SK-N-SH (cell line): ENCODE results near the gene PBOV1.

ENCODE experiments used
- CHD2 ChIP-seq: fragments of 150-350 bp; IDR thresholded peaks from 2 replicates; pipeline ENCODE4 v1.6.1; 2018; ENCODE audit warnings: low read length; ENCODE audit not compliant: partially characterized antibody
- EP300 ChIP-seq, 2 experiments: IDR thresholded peaks; 2 replicates each; pipeline versions ENCODE4 v1.4.0 to v1.6.1; 2012; ENCODE audit warnings: borderline replicate concordance in 1 of 2, low read depth in 1 of 2, low read length in 1 of 2
- JUND ChIP-seq: IDR thresholded peaks from 2 replicates; pipeline ENCODE4 v1.4.0; 2012
- MAX ChIP-seq: IDR thresholded peaks from 2 replicates; pipeline ENCODE4 v1.4.0; 2012; ENCODE audit warnings: low read depth
- MEF2A ChIP-seq: IDR thresholded peaks from 2 replicates; pipeline ENCODE4 v1.4.0; 2012; ENCODE audit warnings: low read depth, borderline replicate concordance
- MXI1 ChIP-seq: IDR thresholded peaks from 2 replicates; pipeline ENCODE4 v1.6.1; 2012; ENCODE audit warnings: mild to moderate bottlenecking, low read depth, low read length, improper control_type of control experiment
- RAD21 ChIP-seq: IDR thresholded peaks from 2 replicates; pipeline ENCODE4 v1.6.1; 2012; ENCODE audit warnings: mild to moderate bottlenecking, low read length
- RCOR1 ChIP-seq: fragments of 150-350 bp; IDR thresholded peaks from 2 replicates; pipeline ENCODE4 v1.6.1; 2017; ENCODE audit warnings: antibody characterized with exemption, low read length
- RFX5 ChIP-seq: IDR thresholded peaks from 2 replicates; pipeline ENCODE4 v1.6.1; 2012; ENCODE audit warnings: mild to moderate bottlenecking, improper control_type of control experiment, low read length
- RXRA ChIP-seq: IDR thresholded peaks from 2 replicates; pipeline ENCODE4 v1.4.0; 2012; ENCODE audit warnings: low read depth, mild to moderate bottlenecking, borderline replicate concordance
- SMC3 ChIP-seq: IDR thresholded peaks from 2 replicates; pipeline ENCODE4 v1.6.1; 2012; ENCODE audit warnings: low read depth, low read length, improper control_type of control experiment
- USF2 ChIP-seq: fragments of 150-350 bp; IDR thresholded peaks from 2 replicates; pipeline ENCODE4 v1.6.1; 2017; ENCODE audit warnings: antibody characterized with exemption, low read length, low read depth, borderline replicate concordance
- YY1 ChIP-seq: IDR thresholded peaks from 2 replicates; pipeline ENCODE4 v1.4.0; 2012; ENCODE audit warnings: low read depth, mild to moderate bottlenecking
- TF ChIP-seq, protein P1 (sequence below): fragments of 200-600 bp; sonication (generic); IDR thresholded peaks from 2 replicates; pipeline ENCODE4 v1.6.1; 2017; ENCODE audit warnings: antibody characterized with exemption, mild to moderate bottlenecking, moderate library complexity

GRCh38 chr6:138261116-138261780 lies 43.0 kb upstream of the PBOV1 start:
- TF ChIP-seq, protein P1, sequence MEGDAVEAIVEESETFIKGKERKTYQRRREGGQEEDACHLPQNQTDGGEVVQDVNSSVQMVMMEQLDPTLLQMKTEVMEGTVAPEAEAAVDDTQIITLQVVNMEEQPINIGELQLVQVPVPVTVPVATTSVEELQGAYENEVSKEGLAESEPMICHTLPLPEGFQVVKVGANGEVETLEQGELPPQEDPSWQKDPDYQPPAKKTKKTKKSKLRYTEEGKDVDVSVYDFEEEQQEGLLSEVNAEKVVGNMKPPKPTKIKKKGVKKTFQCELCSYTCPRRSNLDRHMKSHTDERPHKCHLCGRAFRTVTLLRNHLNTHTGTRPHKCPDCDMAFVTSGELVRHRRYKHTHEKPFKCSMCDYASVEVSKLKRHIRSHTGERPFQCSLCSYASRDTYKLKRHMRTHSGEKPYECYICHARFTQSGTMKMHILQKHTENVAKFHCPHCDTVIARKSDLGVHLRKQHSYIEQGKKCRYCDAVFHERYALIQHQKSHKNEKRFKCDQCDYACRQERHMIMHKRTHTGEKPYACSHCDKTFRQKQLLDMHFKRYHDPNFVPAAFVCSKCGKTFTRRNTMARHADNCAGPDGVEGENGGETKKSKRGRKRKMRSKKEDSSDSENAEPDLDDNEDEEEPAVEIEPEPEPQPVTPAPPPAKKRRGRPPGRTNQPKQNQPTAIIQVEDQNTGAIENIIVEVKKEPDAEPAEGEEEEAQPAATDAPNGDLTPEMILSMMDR = no peak
- TF ChIP-seq MAX (no peak), JUND (no peak), MXI1 (no peak), RXRA (no peak), YY1 (no peak), RFX5 (no peak), EP300 (IDR thresholded peaks at IDR 0.05; ENCODE audit: borderline replicate concordance in 1 of 2, low read depth in 1 of 2, low read length in 1 of 2) (no peak), USF2 (no peak), RAD21 (no peak), RCOR1 (no peak), SMC3 (no peak), CHD2 (no peak), MEF2A (no peak)
